ENCODE measurements around the gene EDDM3A.

DNA sequence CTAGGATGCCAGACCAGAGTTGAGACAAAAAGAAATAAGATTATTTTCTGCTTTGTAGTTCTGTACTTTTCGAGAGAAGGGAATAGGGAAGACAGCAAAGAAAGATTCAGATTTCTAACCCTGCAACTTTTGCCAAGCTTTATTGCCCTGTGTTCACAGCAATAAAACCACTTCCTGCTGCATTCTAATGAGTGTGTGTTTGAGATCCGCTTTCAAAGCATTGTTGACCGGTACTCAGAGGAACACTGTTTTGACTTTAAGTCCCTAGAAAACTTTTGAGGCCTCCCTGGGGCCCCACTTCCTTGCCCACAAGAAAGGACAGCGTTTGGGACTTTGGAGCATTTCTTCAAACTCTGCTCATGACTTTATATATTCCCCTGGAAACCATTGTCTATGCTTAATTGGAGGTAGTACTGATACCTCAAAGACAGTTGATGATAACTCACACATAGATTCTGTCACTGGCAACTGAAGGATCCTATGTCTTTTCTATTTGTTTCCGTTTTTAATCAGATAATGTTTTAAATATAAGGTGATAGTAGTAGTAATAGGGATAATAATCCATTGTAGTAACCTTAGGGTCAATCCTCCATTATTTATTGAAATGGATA, 36.7 kb downstream of the EDDM3A start:
- TF ChIP-seq SPI1 (IDR thresholded peaks at IDR 0.05; ENCODE audit: low read depth, low read length) (peak; percentile 51), POLR2A (IDR thresholded peaks at IDR 0.05; ENCODE audit: low read depth, low read length) (no peak), TAF1 (IDR thresholded peaks at IDR 0.05; ENCODE audit: low read depth, low read length) (no peak)

All from GM12891 (cell line).